Parathyroid adenoma (tissue), 2 donors: ENCODE measurements around the gene CTBP2.

ENCODE experiments used
- H2AFZ ChIP-seq: fragments of 300-600 bp; sonication (generic); one replicate; pipeline ENCODE4 v1.7.0; 2017; ENCODE audit warnings: antibody characterized with exemption, mild to moderate bottlenecking
- H3K27ac ChIP-seq: fragments of 300-600 bp; sonication (generic); one replicate; pipeline ENCODE4 v1.7.0; 2017
- H3K27me3 ChIP-seq: fragments of 300-600 bp; sonication (generic); one replicate; pipeline ENCODE4 v1.7.0; 2017; ENCODE audit warnings: low read length; ENCODE audit not compliant: control insufficient read depth, insufficient read depth
- H3K36me3 ChIP-seq: fragments of 300-600 bp; sonication (generic); one replicate; pipeline ENCODE4 v1.7.0; 2017; ENCODE audit warnings: low read length; ENCODE audit not compliant: control insufficient read depth, insufficient read depth
- H3K4me1 ChIP-seq: fragments of 300-600 bp; sonication (generic); one replicate; pipeline ENCODE4 v1.7.0; 2017; ENCODE audit warnings: control low read depth
- H3K4me2 ChIP-seq: fragments of 300-600 bp; sonication (generic); one replicate; pipeline ENCODE4 v1.7.0; 2017; ENCODE audit warnings: low read length
- H3K4me3 ChIP-seq: fragments of 300-600 bp; sonication (generic); one replicate; pipeline ENCODE4 v1.7.0; 2017; ENCODE audit warnings: low read depth, low read length
- H3K79me2 ChIP-seq: fragments of 300-600 bp; sonication (generic); one replicate; pipeline ENCODE4 v1.7.0; 2017; ENCODE audit warnings: control low read depth
- H3K9ac ChIP-seq: fragments of 300-600 bp; sonication (generic); one replicate; pipeline ENCODE4 v1.7.0; 2017; ENCODE audit warnings: mild to moderate bottlenecking
- H3K9me3 ChIP-seq: fragments of 300-600 bp; sonication (generic); one replicate; pipeline ENCODE4 v1.7.0; 2017; ENCODE audit warnings: low read length; ENCODE audit not compliant: control insufficient read depth
- CTCF ChIP-seq: fragments of 300-600 bp; sonication (generic); IDR thresholded peaks from one replicate; pipeline ENCODE4 v1.7.0; 2017; ENCODE audit warnings: antibody characterized with exemption, mild to moderate bottlenecking
- donor health status: primary hyperparathyroidism.

CTBP2 gene

DNA sequence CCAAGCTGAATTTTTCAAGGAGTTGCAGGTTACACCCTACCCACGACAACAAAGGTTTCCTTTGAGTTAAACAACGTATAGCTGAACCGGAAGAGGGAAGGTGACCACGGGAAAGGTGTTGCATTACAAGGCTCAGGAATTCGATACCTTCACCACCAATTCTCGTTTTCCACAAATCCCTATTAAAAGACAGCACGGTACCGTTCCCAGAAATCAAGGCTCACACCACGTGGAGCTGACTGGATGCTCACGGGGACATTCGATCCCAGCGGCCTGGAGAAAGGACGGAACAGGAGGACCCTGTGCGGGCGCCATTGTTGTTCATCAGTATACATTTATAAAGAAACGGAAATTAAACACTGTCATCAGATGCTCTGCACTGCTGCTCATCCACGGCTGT lies 56.4 kb downstream of the CTBP2 start:
- Histone ChIP-seq H3K4me2 (no peak overlapping the region), H3K27ac (no peak overlapping the region), H3K9me3 (no peaks in the 10 kb centered on the region), H3K27me3 (no peaks in the 10 kb centered on the region), H2AFZ (no peak overlapping the region), H3K9ac (no peak overlapping the region), H3K4me3 (no peak overlapping the region), H3K4me1 (no peaks in the 10 kb centered on the region), H3K36me3 (no peaks in the 10 kb centered on the region), H3K79me2 (peaks cover 80% of the 10 kb centered on the region)
- TF ChIP-seq CTCF: no peak

GRCh38 chr10:125103466-125103865 lies 56.9 kb downstream of the CTBP2 start:
- no peaks in the 10 kb centered on the region for H3K36me3 ChIP-seq
- H2AFZ ChIP-seq: no peak overlapping the region
- no peak overlapping the region for H3K4me3 ChIP-seq
- H3K9me3 ChIP-seq: no peaks in the 10 kb centered on the region
- no peaks in the 10 kb centered on the region for H3K4me1 ChIP-seq
- TF ChIP-seq CTCF: no peak
- no peak overlapping the region for H3K9ac ChIP-seq
- no peak overlapping the region for H3K27ac ChIP-seq
- no peak overlapping the region for H3K4me2 ChIP-seq
- no peaks in the 10 kb centered on the region for H3K27me3 ChIP-seq
- peaks cover 80% of the 10 kb centered on the region for H3K79me2 ChIP-seq

- Histone ChIP-seq H3K4me2 (no peak overlapping the region), H2AFZ (no peak overlapping the region), H3K79me2 (peaks cover 79% of the 10 kb centered on the region), H3K36me3 (no peaks in the 10 kb centered on the region), H3K9me3 (no peaks in the 10 kb centered on the region), H3K4me1 (no peaks in the 10 kb centered on the region), H3K4me3 (no peak overlapping the region), H3K27ac (no peak overlapping the region), H3K9ac (no peak overlapping the region), H3K27me3 (no peaks in the 10 kb centered on the region)
- no peak for TF ChIP-seq CTCF
Measured at GRCh38 chr10:125102821-125103220, 57.5 kb downstream of the CTBP2 start.

GRCh38 chr10:125102246-125102645 lies 58.1 kb downstream of the CTBP2 start:
- H3K9me3 ChIP-seq: no peaks in the 10 kb centered on the region
- no peak overlapping the region for H3K27ac ChIP-seq
- no peak for TF ChIP-seq CTCF
- peaks cover 79% of the 10 kb centered on the region for H3K79me2 ChIP-seq
- H3K4me2 ChIP-seq: no peak overlapping the region
- H3K27me3 ChIP-seq: no peaks in the 10 kb centered on the region
- no peak overlapping the region for H2AFZ ChIP-seq
- H3K36me3 ChIP-seq: no peaks in the 10 kb centered on the region
- H3K4me3 ChIP-seq: no peak overlapping the region
- H3K9ac ChIP-seq: no peak overlapping the region
- no peaks in the 10 kb centered on the region for H3K4me1 ChIP-seq

DNA sequence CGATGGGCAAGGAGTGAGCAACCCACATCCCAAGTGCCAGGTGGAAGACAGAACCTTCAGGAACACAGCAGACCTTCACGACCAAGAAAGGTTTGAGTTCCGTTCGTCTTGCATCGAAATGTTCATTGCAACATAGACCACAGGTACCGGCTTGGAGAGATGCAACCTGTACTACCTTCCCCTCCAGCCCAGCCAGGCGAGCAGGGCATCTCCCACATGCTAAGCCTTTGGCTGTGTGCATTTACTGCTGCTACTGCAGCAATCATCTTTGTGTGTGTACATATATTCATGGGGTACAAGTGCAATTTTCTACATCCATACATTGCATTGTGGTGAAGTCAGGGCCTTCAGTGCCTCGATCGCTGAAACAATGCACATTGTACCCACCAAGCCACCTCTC lies 58.8 kb downstream of the CTBP2 start:
- Histone ChIP-seq H3K9me3 (no peaks in the 10 kb centered on the region), H3K36me3 (no peaks in the 10 kb centered on the region), H3K4me1 (no peaks in the 10 kb centered on the region), H3K4me3 (no peak overlapping the region), H3K27me3 (no peaks in the 10 kb centered on the region), H2AFZ (no peak overlapping the region), H3K27ac (no peak overlapping the region), H3K79me2 (peaks cover 73% of the 10 kb centered on the region), H3K4me2 (no peak overlapping the region), H3K9ac (no peak overlapping the region)
- TF ChIP-seq CTCF: no peak
